Measurements from ENCODE around the gene INHA.

Gene INHA

GRCh38 chr2:219547621-219548020 is 24.5 kb upstream of the INHA start:
- TF ChIP-seq CTCF (IDR thresholded peaks at IDR 0.05; ENCODE audit: extremely low read depth, missing control alignments) = no peak
- DNase-seq (ENCODE audit: low spot score) = no peak

- no peak for TF ChIP-seq CTCF (IDR thresholded peaks at IDR 0.05; ENCODE audit: extremely low read depth, missing control alignments)
- DNase-seq (ENCODE audit: low spot score) = no peak
Measured at GRCh38 chr2:219548990-219549389, 23.1 kb upstream of the INHA start.

- TF ChIP-seq CTCF (IDR thresholded peaks at IDR 0.05; ENCODE audit: extremely low read depth, missing control alignments) = no peak
Measured at GRCh38 chr2:219549619-219550018, 22.5 kb upstream of the INHA start.

GRCh38 chr2:219551441-219552381 is 20.4 kb upstream of the INHA start:
- no peak for DNase-seq (ENCODE audit: low spot score)
- no peak for TF ChIP-seq CTCF (IDR thresholded peaks at IDR 0.05; ENCODE audit: extremely low read depth, missing control alignments)

More at GRCh38 chr2:219549619-219550018, 22.5 kb upstream of the INHA start:
- DNase-seq (ENCODE audit: low spot score) = no peak

GRCh38 chr2:219552382-219553167 is 19.5 kb upstream of the INHA start:
- TF ChIP-seq CTCF (IDR thresholded peaks at IDR 0.05; ENCODE audit: extremely low read depth, missing control alignments) = no peak
- DNase-seq (ENCODE audit: low spot score) = peak; percentile 98

- DNase-seq (ENCODE audit: low spot score) = no peak
- no peak for TF ChIP-seq CTCF (IDR thresholded peaks at IDR 0.05; ENCODE audit: extremely low read depth, missing control alignments)
Measured at GRCh38 chr2:219553168-219553417, 19.0 kb upstream of the INHA start.

GRCh38 chr2:219553463-219553963 is 18.6 kb upstream of the INHA start:
- TF ChIP-seq CTCF (IDR thresholded peaks at IDR 0.05; ENCODE audit: extremely low read depth, missing control alignments) = no peak
- no peak for DNase-seq (ENCODE audit: low spot score)
